Measurements from ENCODE around the gene TXNDC17.

DNA sequence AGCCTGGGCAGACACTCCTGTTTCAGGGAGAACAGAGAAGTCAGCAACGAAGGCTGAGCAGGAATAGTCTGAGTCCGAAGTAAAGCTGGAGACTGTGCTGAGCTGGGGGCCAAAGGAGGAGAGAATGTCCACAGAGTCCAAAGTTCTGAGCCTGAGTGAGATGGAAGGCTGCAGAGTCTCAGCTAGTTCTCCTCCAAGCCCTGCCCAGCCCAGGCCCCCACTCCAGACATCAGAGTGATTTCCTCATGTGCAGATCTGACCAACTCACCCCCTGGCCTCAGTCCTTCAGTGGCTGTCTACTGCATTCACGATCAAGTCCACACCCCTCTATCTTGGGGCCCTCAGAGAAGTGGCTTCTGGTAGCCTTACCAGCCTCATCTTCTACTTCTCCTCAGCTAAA lies 50.7 kb downstream of the TXNDC17 start:
- TF ChIP-seq GATA2 (IDR thresholded peaks at IDR 0.05; ENCODE audit: low read depth, low read length) (no peak), GATA3 (IDR thresholded peaks at IDR 0.05; ENCODE audit: low read depth, low read length) (no peak)
